ACC112 (cell line): ENCODE data around the gene LINC01488.

Source experiments
- H2AFZ ChIP-seq: fragments of 200-600 bp; sonication (generic); one replicate; pipeline ENCODE4 v1.6.0; 2017; ENCODE audit warnings: antibody characterized with exemption, low read length; ENCODE audit not compliant: unreplicated experiment
- H3K27ac ChIP-seq: fragments of 200-600 bp; sonication (generic); 2 replicates; pipeline ENCODE4 v1.5.1; 2014; ENCODE audit warnings: low read depth, mild to moderate bottlenecking, antibody characterized with exemption, low read length, moderate library complexity
- H3K27me3 ChIP-seq: fragments of 200-600 bp; sonication (generic); 2 replicates; pipeline ENCODE4 v1.6.1; 2014; ENCODE audit warnings: mild to moderate bottlenecking, antibody characterized with exemption, low read length, moderate library complexity, mixed read lengths; ENCODE audit not compliant: insufficient read depth
- H3K36me3 ChIP-seq: fragments of 200-600 bp; sonication (generic); 2 replicates; pipeline ENCODE4 v1.6.1; 2016; ENCODE audit warnings: mild to moderate bottlenecking, antibody characterized with exemption, low read length, moderate library complexity, mixed read lengths; ENCODE audit not compliant: insufficient read depth
- H3K4me1 ChIP-seq: fragments of 200-600 bp; sonication (generic); one replicate; pipeline ENCODE4 v1.6.1; 2016; ENCODE audit warnings: low read length, mixed read lengths; ENCODE audit not compliant: insufficient read depth, unreplicated experiment, control insufficient read depth
- H3K4me3 ChIP-seq: fragments of 200-600 bp; sonication (generic); 2 replicates; pipeline ENCODE4 v1.5.1; 2014; ENCODE audit warnings: mild to moderate bottlenecking, low read depth, low read length
- H3K79me2 ChIP-seq: fragments of 200-600 bp; sonication (generic); one replicate; pipeline ENCODE4 v1.6.0; 2016; ENCODE audit warnings: low read length; ENCODE audit not compliant: control insufficient read depth, unreplicated experiment, insufficient read depth

The LINC01488 gene

GRCh38 chr11:69467196-69467595 is 14.3 kb upstream of the LINC01488 start:
- Histone ChIP-seq H3K79me2 (no peaks in the 10 kb centered on the region), H3K36me3 (no peaks in the 10 kb centered on the region), H3K4me3 (no peak overlapping the region), H2AFZ (no peak overlapping the region), H3K4me1 (no peaks in the 10 kb centered on the region), H3K27ac (no peak overlapping the region), H3K27me3 (no peaks in the 10 kb centered on the region)

DNA sequence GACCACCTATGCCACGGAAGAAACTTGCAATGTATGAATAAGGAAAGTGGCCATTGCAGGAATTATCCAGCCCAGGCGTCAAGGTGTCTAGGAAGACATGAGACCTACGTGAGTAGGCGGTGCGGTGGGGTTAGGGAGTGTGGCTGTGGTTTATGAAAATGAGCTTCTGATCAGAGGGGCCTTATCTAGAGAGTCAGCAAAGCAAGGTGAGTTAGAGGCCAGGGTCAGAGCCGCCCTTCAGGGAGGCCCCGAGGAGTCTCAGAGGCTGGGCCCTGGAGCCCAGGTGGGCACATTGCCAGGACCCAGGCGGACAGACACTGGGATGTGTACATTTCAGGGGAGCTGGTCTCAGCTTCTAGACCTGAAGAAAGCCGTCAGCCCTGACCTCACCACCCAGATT is 13.8 kb upstream of the LINC01488 start:
- no peaks in the 10 kb centered on the region for H3K4me1 ChIP-seq
- H2AFZ ChIP-seq: no peak overlapping the region
- no peaks in the 10 kb centered on the region for H3K79me2 ChIP-seq
- H3K4me3 ChIP-seq: no peak overlapping the region
- H3K36me3 ChIP-seq: no peaks in the 10 kb centered on the region
- H3K27me3 ChIP-seq: no peaks in the 10 kb centered on the region
- H3K27ac ChIP-seq: no peak overlapping the region

GRCh38 chr11:69468221-69468620 is 13.2 kb upstream of the LINC01488 start:
- no peak overlapping the region for H3K27ac ChIP-seq
- H3K36me3 ChIP-seq: no peaks in the 10 kb centered on the region
- H3K4me1 ChIP-seq: no peaks in the 10 kb centered on the region
- H3K27me3 ChIP-seq: no peaks in the 10 kb centered on the region
- H3K79me2 ChIP-seq: no peaks in the 10 kb centered on the region
- H2AFZ ChIP-seq: no peak overlapping the region
- no peak overlapping the region for H3K4me3 ChIP-seq

DNA sequence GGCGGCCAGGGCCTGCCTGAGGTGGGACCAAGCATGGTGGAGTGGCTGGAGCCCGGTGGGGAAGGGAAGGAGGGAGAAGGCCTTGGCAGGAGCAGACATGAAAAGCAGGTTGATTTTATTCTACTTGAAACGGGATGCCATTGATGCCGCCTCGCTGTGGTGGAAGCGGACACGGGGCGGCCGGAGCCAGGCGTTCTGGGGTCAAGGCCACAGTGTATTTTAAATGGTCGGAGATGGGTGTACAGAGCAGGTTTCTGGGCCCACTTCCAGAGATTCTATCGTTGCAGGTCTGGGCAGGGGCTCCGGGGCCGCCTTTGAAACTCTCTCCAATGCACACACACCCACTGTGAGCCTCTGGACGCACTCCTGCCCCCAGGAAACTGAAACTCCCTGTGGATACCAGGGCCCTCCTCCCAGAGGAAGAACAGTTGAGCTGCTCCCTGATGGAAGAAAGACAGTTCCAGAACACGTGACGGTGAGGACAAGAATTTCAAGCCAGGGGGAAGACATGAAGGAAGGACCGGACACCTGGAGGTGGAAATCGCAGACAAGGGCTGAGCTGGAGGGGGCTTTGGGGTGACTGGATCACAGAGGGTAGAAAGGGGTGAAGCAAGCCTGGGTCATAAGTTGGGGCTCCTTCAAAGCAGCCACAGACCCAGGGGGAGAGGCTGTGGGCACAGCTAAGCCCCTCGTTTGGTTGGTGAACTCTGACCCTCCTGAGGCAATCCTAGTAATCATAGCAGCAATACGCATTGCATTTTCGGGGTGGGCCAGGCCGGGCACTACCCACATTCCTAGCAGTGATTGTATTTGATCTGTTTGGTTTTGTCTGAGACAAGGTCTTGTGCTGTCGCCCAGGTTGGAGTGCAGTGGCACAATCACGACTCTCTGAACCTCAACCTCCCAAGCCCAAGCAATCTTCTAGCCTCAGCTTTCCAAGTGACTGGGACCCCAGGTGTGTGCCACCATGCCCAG is 12.3 kb upstream of the LINC01488 start:
- no peaks in the 10 kb centered on the region for H3K27me3 ChIP-seq

DNA sequence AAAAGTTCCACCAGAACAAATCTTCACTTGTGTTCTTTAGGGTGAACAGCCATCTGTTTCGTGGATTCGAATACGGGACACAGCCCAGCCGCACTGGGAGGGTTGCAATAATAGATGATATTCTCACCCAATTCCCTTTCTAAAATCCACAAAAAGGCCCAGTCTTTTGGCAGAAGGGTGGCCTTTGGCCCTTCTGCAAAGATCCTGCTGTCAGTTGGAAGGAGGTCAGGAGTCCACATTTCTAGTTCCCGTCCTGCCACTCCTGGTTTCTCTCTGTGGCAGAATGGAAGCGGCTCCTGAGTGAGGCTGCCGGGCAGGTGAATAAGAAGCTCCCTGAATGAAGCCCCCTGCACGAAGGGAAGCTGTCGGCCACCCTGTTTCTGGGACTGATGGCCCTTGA is 11.2 kb upstream of the LINC01488 start:
- Histone ChIP-seq H3K36me3 (no peaks in the 10 kb centered on the region), H2AFZ (no peak overlapping the region), H3K27ac (no peak overlapping the region), H3K4me3 (no peak overlapping the region), H3K27me3 (no peaks in the 10 kb centered on the region), H3K79me2 (no peaks in the 10 kb centered on the region), H3K4me1 (no peaks in the 10 kb centered on the region)

More for the DNA sequence above, 12.3 kb upstream of the LINC01488 start:
- Histone ChIP-seq H2AFZ (no peak overlapping the region), H3K4me1 (no peaks in the 10 kb centered on the region), H3K79me2 (no peaks in the 10 kb centered on the region), H3K27ac (no peak overlapping the region), H3K36me3 (no peaks in the 10 kb centered on the region), H3K4me3 (no peak overlapping the region)

DNA sequence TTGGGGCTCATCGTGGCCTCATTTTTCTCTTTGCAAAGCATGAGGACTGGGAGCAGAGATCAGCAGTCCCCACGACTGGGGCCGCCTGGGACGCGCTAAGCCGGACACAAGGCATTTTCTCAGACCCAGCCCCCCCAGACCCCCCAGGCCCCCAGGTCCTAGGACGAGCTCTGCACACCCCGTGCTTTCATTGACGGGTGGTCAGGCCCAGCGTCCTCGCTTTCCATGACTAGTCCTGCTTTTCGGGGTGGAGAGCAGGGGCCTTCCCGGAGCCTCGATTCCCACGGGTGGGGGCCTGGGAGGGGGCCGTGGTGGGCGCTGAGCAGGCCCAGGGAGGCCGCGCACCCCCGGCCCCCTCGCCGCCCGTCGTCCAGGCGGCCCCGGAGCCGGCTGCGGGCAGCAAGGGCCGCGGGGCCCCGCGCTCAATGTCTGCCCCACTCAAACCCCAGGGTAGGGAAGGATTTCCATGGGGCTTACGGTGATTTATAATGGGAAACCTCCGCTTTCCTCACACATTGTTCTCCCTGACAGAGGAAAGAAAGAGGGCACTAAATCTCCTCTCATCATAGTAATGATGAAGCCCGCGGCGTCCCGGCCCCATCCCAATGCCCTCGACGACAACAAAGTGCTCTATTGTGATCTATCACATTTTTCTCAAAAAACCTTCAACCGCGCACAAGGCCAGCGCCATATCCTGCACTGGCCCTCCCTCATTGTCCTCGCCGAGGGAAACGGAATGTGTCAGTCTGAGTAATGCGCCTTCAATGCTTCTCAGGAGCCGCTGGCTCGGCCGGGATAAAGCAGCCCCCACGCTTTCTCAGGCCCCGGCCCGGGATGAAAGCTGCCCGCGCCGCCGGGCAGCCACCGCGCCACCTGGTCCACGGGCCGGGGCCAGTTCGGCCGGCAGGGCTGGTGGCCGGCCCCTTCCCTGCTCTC is 10.4 kb upstream of the LINC01488 start:
- no peaks in the 10 kb centered on the region for H3K4me1 ChIP-seq
- H3K36me3 ChIP-seq: no peaks in the 10 kb centered on the region

GRCh38 chr11:69471729-69472540 is 9.5 kb upstream of the LINC01488 start:
- H3K27ac ChIP-seq: no peak overlapping the region
- H3K4me3 ChIP-seq: no peak overlapping the region
- no peak overlapping the region for H2AFZ ChIP-seq
- H3K27me3 ChIP-seq: no peaks in the 10 kb centered on the region
- no peaks in the 10 kb centered on the region for H3K79me2 ChIP-seq
- no peaks in the 10 kb centered on the region for H3K4me1 ChIP-seq
- no peaks in the 10 kb centered on the region for H3K36me3 ChIP-seq

More for the DNA sequence above, 10.4 kb upstream of the LINC01488 start:
- no peaks in the 10 kb centered on the region for H3K27me3 ChIP-seq
- H3K79me2 ChIP-seq: no peaks in the 10 kb centered on the region
- H3K4me3 ChIP-seq: no peak overlapping the region
- H3K27ac ChIP-seq: no peak overlapping the region
- H2AFZ ChIP-seq: no peak overlapping the region

GRCh38 chr11:69472541-69473275 is 8.8 kb upstream of the LINC01488 start:
- H2AFZ ChIP-seq: no peak overlapping the region
- H3K36me3 ChIP-seq: no peaks in the 10 kb centered on the region
- no peak overlapping the region for H3K4me3 ChIP-seq
- no peak overlapping the region for H3K27ac ChIP-seq
- H3K79me2 ChIP-seq: no peaks in the 10 kb centered on the region
- H3K27me3 ChIP-seq: no peaks in the 10 kb centered on the region
- H3K4me1 ChIP-seq: no peaks in the 10 kb centered on the region

DNA sequence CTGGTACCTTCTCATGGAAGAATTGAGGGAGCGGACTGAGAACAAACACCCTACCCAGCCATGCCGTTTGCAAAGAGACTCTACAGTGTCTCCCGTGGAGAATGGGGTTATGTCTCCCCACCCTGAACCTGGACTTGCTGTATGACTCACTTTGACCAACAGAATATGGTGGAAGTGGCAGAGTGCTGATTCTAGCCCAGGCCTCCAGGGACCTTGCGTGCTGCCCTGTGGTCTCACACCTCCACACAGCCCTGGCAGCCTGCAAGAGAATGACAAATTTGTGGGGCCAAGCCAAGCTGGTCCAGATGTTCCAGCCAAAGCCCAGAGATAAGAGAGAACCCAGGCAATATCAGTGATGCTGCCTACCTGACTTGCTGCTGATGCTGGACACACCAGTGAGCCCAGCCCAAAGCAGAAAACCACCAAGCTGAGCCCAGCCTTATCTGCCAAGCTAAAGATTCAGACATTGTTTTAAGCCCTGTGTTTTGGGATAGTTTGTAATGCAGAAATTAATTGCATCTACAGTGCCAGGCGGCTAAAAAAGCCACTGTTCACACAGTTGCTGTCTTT is 8.1 kb upstream of the LINC01488 start:
- H3K4me1 ChIP-seq: no peaks in the 10 kb centered on the region
- no peak overlapping the region for H3K4me3 ChIP-seq
- H3K79me2 ChIP-seq: no peaks in the 10 kb centered on the region
- no peaks in the 10 kb centered on the region for H3K27me3 ChIP-seq
- H3K27ac ChIP-seq: no peak overlapping the region
- H2AFZ ChIP-seq: no peak overlapping the region
- H3K36me3 ChIP-seq: no peaks in the 10 kb centered on the region
